Left ventricle myocardium inferior (tissue), 1 donor: ENCODE data around the gene CIB1. TPM values are rescaled to one million over a fixed set of nuclear protein-coding genes. Genes with fewer than 3 reads are reported as not detected.

Experiments used
- DNase-seq: peaks from one replicate; pipeline ENCODE4 v3.0.0-alpha.2; 2020
- H3K27ac ChIP-seq: fragments of 200-600 bp; replicated peaks from 2 replicates; pipeline ENCODE4 v1.8.0; 2021
- H3K27me3 ChIP-seq: fragments of 200-600 bp; 2 replicates; pipeline ENCODE4 v1.8.0; 2021; ENCODE audit warnings: low read depth
- H3K36me3 ChIP-seq: fragments of 200-600 bp; 2 replicates; pipeline ENCODE4 v1.8.0; 2021
- H3K4me1 ChIP-seq: fragments of 200-600 bp; 2 replicates; pipeline ENCODE4 v1.8.0; 2021
- H3K4me3 ChIP-seq: fragments of 200-600 bp; 2 replicates; pipeline ENCODE4 v1.8.0; 2021; ENCODE audit warnings: mild to moderate bottlenecking, moderate library complexity
- H3K9me3 ChIP-seq: fragments of 200-600 bp; replicated peaks from 2 replicates; pipeline ENCODE4 v1.8.0; 2021
- intact Hi-C: fragments of 100-400 bp; cut with micrococcal nuclease; formaldehyde crosslinking; loops from one replicate; pipeline ENCODE4 v1.11.0; 2022
- total RNA-seq: library from RNA; stranded (reverse); fragmentation: NEBNext Ultra II Directional; extraction: Animal tissue kit (Norgen Biotek cat#: 25700); gene quantifications from one replicate; pipeline ENCODE4 v1.2.1, GENCODE V29; 2021
- TF ChIP-seq, protein P1 (sequence below): fragments of 200-600 bp; IDR thresholded peaks from 2 replicates; pipeline ENCODE4 v1.8.0; 2021; ENCODE audit warnings: antibody characterized with exemption, mild to moderate bottlenecking, borderline replicate concordance
- donor health status: DM: no; HTN: yes; CAD: no; lungs with severe emphysema.

Gene CIB1
- total RNA-seq, 1 donor from 2014 or later, result 69.6 TPM

DNA sequence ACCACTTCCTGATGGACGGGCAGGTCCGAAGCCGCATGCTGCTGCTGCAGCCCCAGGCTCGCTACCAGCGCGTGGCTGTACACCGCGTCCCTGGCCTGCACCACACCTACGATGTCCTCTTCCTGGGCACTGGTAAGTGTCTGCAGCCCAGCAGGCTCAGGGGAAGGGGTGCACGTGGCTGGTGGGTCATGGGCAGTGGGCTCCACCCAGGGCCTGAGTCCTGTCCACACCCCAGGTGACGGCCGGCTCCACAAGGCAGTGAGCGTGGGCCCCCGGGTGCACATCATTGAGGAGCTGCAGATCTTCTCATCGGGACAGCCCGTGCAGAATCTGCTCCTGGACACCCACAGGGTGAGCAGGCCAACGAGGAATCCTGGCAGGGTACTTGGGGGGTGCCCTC lies 8.7 kb downstream of the CIB1 start:
- H3K36me3 ChIP-seq, result peaks cover 84% of the 10 kb centered on the region
- H3K27me3 ChIP-seq, result no peaks in the 10 kb centered on the region
- no peak overlapping the region for H3K27ac ChIP-seq
- intact Hi-C loops, result no loop called here
- no peaks in the 10 kb centered on the region for H3K9me3 ChIP-seq
- TF ChIP-seq, protein P1, sequence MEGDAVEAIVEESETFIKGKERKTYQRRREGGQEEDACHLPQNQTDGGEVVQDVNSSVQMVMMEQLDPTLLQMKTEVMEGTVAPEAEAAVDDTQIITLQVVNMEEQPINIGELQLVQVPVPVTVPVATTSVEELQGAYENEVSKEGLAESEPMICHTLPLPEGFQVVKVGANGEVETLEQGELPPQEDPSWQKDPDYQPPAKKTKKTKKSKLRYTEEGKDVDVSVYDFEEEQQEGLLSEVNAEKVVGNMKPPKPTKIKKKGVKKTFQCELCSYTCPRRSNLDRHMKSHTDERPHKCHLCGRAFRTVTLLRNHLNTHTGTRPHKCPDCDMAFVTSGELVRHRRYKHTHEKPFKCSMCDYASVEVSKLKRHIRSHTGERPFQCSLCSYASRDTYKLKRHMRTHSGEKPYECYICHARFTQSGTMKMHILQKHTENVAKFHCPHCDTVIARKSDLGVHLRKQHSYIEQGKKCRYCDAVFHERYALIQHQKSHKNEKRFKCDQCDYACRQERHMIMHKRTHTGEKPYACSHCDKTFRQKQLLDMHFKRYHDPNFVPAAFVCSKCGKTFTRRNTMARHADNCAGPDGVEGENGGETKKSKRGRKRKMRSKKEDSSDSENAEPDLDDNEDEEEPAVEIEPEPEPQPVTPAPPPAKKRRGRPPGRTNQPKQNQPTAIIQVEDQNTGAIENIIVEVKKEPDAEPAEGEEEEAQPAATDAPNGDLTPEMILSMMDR, result no peak
- DNase-seq, result no peak
- peaks cover 32% of the 10 kb centered on the region for H3K4me1 ChIP-seq
- H3K4me3 ChIP-seq, result no peak overlapping the region

DNA sequence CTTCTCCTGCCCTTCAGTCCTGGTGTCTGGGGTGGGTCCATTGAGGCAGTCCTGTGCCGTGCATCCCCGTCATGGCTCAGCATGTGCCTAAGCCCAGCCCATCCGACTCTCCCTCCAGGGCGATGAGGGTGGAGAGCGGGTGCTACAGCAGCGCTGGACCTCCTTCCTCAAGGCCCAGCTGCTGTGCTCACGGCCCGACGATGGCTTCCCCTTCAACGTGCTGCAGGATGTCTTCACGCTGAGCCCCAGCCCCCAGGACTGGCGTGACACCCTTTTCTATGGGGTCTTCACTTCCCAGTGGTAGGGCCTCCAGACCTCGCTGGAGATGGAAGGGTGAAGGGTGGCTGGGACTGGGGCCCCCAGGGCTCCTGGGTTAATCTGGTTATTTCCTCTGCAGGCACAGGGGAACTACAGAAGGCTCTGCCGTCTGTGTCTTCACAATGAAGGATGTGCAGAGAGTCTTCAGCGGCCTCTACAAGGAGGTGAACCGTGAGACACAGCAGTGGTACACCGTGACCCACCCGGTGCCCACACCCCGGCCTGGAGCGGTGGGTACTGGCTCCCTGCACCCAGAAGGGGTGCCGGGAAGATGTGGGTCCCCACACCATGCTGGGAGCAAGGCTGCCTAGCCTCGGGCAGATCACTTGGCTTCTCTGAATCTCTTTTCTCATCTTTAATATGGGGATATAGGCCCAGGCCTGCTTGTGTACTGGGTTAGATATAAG lies 10.1 kb downstream of the CIB1 start:
- Histone ChIP-seq H3K9me3 (no peaks in the 10 kb centered on the region), H3K36me3 (peaks cover 71% of the 10 kb centered on the region), H3K27me3 (no peaks in the 10 kb centered on the region), H3K4me1 (peaks cover 19% of the 10 kb centered on the region), H3K4me3 (no peak overlapping the region), H3K27ac (no peak overlapping the region)
- DNase-seq, result no peak
- intact Hi-C loops, result no loop called here
- TF ChIP-seq, protein P1, result no peak

DNA sequence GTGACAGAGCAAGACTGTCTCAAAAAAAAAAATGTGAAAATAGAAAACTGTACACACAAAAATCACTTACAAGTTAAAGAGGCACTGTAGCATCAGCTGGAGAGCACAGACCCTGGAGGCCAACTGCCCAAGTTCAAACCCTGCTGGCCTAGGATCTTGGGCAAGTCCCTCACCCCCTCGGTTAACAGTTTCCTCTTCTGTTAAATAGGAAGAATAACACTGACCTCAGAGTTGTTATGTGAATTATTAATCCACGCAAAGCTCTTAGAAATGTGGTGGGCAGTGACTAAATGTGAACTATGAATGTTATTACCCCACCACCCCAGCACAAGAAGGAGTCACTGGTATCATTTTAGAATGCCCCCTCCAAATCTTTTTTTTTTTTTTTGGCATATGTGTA lies 11.2 kb downstream of the CIB1 start:
- Histone ChIP-seq H3K27ac (no peak overlapping the region), H3K4me3 (no peak overlapping the region), H3K4me1 (peaks cover 14% of the 10 kb centered on the region), H3K27me3 (no peaks in the 10 kb centered on the region), H3K36me3 (peaks cover 68% of the 10 kb centered on the region), H3K9me3 (no peaks in the 10 kb centered on the region)
- TF ChIP-seq, protein P1, result no peak
- intact Hi-C loops, result no loop called here
- DNase-seq, result no peak

DNA sequence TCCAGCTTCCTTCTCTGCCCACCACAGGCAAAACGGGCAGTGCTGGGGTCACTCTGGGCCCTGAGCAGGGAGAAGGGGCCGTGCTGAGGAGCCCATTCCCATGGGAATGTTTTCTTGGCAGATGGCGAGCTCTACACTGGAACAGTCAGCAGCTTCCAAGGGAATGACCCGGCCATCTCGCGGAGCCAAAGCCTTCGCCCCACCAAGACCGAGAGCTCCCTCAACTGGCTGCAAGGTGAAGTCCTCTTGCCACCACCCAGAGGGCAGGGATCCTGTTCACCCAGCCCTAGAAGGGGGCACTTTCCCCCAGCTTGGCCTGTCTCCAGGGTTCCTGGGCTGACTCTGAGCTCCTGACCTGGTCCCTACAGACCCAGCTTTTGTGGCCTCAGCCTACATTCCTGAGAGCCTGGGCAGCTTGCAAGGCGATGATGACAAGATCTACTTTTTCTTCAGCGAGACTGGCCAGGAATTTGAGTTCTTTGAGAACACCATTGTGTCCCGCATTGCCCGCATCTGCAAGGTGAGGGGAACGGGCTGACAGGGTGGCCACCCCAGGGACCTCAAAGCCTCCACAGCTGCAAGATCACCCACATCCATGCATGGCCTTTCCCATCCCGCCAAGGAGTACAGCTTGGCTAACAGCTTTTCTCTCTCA lies 12.4 kb downstream of the CIB1 start:
- Histone ChIP-seq H3K9me3 (no peaks in the 10 kb centered on the region), H3K4me3 (no peak overlapping the region), H3K27ac (peak overlapping the region; percentile 75), H3K4me1 (peaks cover 14% of the 10 kb centered on the region), H3K27me3 (no peaks in the 10 kb centered on the region), H3K36me3 (peaks cover 62% of the 10 kb centered on the region)
- DNase-seq, result peak; percentile 74
- intact Hi-C loops, result no loop called here
- TF ChIP-seq, protein P1, result peak; percentile 83

DNA sequence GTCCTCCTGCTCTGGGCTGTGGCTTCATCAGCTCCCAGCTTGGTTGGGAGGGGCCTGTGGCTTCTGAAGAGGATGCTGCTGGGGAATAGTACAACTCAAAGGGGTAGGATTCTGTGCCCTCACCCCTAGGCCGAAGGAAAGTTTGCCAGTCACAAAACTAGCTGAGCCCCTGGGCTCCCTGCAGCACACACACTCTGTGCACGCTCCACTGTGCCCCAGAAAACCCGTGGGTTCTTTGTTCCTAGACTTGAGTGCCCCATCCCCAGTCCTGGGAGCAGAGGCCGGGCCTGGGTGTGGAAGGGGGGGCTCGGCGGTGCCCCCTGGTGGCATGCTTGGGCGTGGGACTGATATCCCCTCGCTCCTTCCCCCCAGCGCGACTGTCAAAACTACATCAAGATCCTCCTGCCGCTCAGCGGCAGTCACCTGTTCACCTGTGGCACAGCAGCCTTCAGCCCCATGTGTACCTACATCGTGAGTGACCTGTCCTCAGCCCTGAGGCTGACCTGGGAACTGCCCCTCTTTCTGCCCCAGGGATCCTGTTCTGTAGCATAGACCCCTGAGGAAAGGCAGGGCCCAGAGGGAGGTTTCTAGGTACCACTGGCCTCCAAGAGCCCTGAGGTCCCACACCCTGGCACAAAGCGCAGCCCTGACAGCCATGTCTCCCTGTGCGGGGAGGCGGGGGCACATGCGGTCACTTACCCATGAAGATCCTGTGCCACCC lies 14.2 kb downstream of the CIB1 start:
- intact Hi-C loops, result loop anchor here (5.0 kb wide), 1 partner anchor 57 kb away; no protein-coding TSS in a partner anchor
- TF ChIP-seq, protein P1, result peak; percentile 76
- Histone ChIP-seq H3K27ac (peak overlapping the region; percentile 16), H3K27me3 (no peaks in the 10 kb centered on the region), H3K4me3 (no peak overlapping the region), H3K36me3 (peaks cover 45% of the 10 kb centered on the region), H3K4me1 (peaks cover 14% of the 10 kb centered on the region), H3K9me3 (no peaks in the 10 kb centered on the region)
- DNase-seq, result no peak
